ENCODE data around the gene IER5L.
A peak's percentile ranks its signal among the peaks of the same experiment; 100 is the strongest.
"Not testable (repeated sequence)": the region's sequence is repeated elsewhere in the genome, so short reads cannot be mapped to it uniquely, and the experiment has no call there.

Gene IER5L

DNA sequence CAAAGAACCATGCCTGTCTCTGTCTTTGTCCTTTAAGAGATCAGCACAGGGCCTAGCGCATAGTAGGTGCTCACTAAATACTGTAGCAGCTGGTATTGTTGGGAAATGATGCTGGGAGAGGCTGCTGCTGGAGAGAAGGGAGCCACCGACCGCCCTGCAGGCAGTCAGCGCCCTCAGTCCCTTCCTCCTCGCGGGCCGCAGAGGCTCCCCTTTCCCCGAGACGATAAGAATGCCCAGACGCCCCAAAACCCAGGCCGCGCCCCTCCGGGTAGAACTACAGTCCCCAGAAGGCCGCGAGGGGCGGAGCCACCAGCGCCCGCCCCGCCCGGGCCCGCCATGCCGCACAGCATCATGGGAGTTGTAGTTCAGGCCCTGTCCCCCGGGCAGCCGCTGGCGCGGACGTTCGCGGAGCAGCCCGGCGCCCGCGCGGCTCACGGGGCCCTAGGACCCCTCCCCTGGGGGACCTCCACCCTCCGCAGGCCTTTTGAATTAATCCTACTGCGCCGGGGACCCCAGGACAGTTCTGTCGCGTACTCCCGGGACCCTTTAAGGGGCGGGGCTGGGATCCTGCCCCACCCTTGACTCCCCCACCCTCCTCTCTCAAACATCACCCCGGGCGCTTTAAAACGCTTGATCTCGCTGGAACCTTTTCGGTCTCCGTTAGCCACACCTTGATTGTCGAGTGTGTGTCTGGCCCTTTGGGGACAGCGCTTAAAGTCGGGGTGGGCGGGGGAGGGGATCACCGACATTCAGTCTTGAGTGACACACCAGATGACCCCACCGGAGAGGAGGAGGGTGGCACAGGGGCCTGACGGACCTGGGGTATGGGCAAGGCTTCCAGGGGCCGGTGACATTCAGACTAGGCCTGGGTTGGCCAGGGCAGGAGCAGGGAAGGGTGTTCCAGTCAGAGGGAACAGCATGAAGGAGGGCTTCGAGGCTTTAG is 24.8 kb upstream of the IER5L start:
- DNase-seq, result peak; percentile 68

DNA sequence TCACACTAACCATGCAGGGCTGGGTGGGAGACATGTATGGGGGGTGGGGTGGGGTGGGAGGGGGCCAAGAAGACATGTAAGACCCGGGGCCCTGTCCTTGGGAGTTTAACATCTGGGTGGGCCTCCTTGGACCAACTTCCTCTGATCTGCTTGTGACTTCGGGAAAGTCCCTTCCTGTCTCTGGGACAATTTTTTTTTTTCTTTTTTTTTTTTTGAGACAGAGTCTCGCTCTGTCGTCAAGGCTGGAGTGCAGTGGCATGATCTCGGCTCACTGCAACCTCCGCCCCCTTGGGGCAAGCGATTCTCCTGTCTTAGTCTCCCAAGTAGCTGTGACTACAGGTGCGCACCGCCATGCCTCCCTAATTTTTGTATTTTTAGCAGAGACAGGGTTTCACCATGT is 23.8 kb upstream of the IER5L start:
- no peak for DNase-seq

DNA sequence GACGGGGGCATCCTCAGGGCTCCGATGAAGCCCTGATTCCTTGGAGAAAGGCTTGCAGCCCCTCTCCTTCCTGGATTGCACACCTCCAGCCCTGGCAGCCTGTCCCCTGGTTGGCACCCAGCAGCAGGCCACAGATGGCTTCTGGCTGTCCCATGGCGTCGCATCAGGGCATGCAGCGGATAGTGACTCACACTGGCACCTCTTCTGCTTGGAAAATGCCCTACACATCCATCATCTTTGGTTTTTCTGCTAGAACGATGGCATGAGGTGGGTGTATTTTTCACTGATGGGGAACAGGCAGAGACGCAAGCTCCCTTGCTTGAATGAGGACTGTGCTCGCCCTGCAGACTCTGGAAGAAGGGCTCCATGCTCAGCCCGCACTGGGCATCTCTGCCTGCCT is 23.2 kb upstream of the IER5L start:
- DNase-seq, result no peak

DNA sequence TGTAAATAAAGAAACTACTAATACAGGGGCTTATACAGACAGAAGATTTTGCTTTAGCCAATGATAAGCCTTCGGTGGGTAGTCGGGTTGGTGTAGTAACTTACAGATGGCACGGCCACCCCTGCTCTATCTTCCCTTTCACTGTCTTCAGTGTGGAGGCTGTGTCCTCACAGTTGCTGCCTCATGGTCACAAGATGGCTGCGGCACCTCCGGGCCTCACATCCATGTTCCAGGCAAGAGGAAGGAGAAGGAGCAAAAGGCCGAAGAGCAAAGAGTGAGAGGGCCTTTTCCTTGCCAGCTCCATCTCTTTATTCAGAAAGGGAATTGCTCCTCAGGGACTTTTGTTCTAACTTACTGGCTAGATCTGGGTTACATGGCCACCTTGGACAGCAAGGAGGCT is 22.2 kb upstream of the IER5L start:
- no peak for DNase-seq

DNA sequence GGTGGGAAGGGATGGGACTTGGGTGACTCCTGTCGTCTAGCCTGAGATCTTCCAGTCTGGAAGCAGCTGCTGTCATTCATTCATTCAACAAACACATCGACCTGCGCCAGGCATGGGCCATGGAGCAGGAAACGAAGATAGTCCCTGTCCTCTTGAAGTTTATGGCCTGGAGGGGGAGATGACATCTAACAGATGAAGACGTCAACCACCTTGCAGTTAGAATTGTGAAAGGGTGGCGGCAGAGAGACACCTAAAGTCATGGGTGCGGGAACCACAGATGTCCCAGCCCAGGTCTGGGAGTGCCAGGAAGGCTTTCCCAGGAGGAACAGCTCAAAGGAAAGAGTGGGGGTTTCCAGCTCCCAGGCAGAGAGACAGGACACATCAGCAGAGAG is 21.0 kb upstream of the IER5L start:
- no peak for DNase-seq

DNA sequence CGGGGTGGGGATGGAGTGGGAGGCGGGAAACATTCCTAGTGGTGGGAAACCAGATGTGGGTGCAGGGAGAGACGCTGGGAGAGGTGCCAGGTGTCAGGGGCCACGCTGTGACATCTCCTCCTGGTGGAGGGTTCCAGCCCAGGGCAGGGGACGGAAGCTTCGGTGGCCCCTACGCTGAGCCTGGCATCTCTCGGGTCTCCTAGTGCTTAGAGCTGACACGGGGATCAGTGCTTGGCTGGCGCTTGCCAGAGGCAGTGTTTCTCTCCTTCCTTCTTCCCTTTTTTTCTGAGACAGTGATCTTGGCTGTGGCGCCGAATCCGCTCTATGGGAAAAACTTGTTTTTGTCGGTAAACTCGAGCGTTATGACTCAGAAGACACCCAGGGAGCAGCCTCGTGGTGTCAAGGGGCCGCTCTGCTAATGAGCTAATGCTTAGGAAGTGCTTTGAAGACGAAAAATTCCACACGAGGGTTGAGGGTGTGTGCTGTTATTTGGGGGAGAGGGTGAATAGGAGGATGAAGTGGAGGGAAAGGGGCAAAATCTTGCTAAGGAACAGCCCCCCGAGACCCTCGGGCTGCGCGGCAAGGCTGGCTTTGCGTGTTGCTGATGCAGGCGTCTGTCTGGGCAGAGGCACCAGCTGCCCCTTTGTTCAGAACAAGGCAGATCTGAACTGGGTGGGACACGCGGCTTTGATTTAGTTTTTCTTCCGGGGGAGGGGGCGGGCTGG is 20.4 kb upstream of the IER5L start:
- DNase-seq, result no peak

DNA sequence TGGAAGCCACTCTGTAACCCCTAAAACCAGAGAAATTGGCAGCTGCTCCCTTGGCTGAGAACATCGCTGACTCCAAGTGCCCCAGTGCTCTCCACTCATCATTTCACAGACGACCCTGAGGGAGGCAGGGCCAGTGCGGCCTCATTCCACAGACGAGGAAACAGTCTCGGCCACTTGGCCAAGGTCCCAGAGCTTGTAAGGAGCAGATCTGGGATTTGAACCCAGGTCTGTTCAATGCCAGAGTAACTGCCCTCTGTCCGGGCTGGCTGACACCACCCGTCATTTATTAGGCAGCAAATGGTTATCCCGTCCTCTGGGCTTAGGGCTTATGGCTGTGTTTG is 19.9 kb upstream of the IER5L start:
- no peak for DNase-seq

DNA sequence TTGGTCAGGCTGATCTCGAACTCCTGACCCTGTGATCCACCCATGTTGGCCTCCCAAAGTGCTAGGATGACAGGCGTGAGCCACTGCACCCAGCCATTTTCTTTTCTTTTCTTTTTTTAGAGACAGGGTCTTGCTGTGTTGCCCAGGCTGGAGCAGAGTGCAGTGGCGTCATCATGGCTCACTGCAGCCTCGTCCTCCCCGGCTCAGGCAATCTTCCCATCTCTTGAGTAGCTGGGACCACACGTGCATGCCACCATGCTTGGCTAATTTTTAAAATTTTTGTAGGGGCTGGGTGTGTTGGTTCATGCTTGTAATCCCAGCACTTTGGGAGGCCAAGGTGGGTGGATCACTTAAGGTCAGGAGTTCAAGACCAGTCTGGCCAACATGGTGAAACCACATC is 19.0 kb upstream of the IER5L start:
- DNase-seq, result not testable (repeated sequence)

DNA sequence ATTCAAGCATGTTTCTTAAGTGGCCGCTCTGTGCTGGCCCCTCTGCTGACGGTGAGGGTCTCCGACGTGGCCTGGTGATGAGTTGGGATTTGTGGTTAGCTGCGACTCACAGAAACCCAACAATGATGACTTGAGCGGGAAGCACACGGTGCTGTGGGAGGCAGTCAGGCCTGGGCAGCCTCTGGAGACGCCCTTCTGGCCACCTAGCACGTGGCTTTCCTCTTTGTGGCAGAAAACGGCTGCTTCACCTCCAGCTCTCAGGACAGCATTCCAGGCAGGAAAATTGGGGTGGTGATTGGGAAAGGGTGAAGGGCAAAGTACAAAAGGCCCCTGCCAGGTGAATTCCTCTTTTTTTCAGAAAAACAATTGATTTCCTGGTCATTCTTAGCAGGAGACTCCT is 17.5 kb upstream of the IER5L start:
- DNase-seq, result no peak

DNA sequence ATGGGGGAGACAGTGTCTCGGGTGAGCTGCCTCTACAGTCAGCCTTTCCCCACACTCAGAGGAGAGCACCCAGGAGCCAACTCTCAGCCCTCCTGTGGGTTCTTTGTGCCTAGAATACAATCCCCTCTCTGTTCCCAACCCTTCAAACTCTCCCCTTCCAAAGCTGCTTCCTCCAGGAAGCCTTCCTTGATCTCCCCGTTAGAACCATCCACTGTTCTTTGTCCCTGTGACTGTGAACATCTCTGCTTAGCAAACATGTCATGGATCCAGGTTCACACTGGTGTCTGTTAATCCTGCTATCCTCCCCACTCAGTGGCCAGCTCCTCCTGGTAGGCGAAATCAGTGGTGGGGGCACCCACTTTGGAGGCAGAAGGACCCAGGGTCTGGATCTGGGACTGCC is 16.2 kb upstream of the IER5L start:
- no peak for DNase-seq

DNA sequence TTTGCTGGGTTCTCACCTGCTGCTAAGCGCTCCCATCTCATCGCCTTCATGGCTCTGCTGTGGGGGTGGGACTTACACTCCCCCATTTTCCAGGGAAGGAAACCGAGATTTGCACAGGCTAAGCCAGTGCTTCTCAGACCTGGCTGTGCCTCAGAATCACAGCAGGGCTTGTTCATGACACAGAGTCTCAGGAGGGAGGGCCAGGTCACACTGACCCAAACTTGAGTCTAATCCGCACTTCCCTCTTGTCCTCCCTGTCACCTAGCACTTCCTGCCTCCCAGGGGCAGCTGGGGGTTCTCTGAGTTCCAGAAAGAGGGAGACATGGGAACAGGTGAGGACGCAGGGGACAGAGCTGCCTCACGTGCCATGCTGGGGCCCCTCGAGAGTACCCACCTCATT is 15.6 kb upstream of the IER5L start:
- DNase-seq, result no peak

DNA sequence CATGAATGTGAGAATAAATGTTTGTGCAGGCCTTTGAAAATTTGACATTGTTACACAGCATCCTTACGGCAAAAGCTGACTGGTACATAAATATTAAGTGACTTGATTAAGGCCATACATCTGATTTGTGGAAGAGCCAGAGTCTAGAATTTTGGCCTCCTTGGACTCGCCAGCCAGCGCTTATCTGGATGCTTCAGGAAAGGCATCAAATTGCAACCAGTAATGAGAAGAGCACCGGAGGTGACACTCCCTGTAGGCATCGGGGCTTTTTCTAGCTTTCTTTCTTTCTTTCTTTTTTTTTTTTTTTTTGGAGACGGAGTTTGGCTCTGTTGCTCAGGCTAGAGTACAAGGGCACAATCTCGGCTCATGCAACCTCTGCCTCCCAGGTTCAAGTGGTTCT is 13.2 kb upstream of the IER5L start:
- DNase-seq, result no peak

DNA sequence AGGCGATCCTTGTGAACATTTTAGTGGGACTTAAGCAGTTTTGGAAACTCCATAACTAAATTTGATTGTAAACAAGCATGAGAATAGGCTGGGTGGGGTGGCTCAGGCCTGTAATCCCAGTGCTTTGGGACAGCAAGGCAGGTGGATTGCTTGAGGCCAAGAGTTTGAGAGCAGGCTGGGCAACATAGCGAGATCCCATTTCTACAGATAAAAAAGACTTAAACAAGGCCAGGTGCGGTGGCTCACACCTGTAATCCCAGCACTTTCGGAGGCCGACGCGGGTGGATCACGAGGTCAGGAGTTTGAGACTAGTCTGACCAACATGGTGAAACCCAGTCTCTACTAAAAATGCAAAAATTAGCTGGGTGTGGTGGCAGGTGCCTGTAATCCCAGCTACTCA is 11.9 kb upstream of the IER5L start:
- not testable (repeated sequence) for DNase-seq

DNA sequence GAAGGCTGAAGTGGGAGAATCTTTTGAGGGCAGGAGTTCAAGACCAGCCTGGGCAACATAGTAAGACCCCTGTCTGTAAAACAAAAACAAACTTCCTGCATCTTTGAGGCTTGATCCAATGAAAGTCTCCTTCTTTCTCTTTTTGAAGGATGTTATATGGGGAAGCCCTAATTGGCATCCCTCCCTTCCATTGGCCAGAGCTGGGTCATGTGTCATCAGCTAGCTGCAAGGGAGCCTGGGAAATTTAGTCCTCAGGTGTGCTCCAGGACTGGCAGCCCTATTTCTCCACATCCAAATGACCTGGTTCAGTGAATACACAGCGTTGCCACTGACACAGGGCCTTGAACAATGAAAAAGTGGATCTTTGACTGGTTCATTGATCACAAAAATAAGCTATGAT is 9.0 kb upstream of the IER5L start:
- DNase-seq, result no peak

DNA sequence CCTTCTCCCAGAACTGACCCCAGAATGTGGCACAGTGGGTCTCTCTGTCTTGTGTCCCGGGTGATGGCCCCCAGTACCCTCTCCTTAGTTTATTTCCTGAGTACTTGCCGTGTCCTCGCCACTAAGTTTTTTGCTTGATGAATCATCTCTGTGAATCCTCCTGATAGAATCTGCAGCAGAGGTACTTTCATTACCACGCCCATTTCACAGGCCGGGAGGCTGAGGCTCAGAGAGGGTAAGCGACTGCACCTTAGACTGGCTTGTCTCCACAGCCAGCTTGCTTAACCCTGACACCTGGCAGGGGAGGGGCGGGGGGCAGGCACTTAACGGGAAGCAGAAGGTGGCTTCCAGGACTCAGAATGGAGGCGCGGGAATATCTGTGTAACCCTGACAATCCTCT is 7.9 kb upstream of the IER5L start:
- DNase-seq, result no peak

DNA sequence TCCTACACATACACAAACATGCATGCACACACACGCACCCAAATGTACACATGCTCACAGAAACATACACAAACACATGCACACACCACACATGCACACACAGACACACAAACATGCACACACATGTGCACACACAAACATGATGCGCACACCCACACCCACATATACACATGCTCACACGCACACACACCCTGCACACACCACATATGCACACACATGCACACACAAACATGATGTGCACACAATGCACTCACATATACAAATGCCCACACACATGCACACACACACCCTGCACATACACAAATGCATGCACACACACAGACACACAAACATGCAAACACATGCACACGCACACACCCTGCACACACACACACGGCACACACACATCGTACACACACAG is 7.3 kb upstream of the IER5L start:
- DNase-seq, result no peak

DNA sequence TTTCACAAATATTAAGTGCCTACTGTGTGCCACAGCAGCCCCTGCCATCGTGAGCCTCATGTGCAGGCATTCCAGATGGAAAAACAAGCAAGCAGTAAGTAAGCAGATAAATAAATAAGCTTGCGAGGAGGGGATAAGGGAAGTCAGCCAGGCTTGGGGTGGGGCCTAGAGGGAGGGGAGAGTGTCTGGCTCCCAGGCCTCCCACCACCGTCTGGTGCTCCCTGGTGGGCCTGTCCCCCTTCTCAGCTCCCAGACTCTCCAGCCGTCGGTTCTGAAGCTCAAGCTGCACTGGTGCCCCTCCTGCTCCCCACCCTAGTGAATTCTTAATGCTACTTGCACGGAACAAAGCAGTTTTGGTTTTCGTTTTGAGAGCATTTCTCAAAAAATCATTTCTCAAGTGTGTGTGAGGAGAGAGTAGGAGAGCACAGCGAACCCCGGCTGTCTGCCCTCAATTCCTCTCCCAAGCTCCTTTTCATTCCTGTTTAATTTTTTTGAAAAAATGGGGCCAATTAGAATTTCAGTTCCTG is 6.6 kb upstream of the IER5L start:
- DNase-seq, result no peak

DNA sequence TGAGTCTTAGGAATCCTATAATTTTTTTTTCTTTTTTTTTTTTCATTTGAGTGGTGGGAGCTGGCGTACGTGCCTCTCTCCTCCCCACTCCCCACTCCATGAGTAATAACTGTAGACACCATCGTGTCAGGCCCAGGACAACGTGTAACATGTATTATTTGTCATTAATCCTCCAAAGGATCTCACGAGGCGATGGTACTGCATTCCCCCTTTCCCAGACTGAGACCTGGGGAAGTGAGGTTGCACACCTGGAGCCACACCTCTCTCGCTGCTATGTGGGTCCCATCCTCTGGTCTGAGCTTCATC is 6.1 kb upstream of the IER5L start:
- no peak for DNase-seq

DNA sequence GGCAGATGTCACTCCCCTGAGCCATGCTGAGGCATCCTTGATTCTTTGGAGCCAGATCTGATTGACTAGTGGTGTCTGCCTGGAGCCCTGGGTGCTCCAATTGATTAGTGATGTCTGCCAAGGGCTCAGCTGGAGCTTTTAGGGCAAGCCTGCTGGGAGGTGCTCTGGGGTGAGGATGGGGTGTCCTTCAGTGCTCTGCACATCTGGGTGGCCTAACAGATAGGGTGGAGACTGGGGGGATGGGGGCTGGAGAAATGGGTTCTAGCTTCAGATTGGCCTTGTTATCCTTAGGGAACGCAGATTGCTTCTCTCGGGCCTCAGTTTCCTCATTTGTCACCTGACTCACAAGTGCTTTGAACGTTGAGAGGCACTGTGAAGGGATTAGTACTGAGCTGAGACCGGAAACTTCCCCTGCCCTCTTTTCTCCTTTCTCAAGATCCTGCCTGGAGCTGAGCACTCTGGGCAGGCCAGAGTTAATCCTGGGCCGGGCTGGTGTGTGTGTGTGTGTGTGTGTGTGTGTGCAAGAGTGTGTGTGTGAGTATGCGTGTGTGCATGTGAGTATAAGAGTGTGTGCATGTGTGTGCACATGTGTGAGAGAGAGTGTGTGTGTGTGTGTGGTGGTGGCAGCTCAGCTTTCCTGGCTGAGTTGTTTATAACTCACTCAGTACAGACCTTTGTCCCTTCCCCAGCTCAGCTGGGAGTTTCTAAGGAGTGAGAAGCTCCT is 5.6 kb upstream of the IER5L start:
- no peak for DNase-seq

DNA sequence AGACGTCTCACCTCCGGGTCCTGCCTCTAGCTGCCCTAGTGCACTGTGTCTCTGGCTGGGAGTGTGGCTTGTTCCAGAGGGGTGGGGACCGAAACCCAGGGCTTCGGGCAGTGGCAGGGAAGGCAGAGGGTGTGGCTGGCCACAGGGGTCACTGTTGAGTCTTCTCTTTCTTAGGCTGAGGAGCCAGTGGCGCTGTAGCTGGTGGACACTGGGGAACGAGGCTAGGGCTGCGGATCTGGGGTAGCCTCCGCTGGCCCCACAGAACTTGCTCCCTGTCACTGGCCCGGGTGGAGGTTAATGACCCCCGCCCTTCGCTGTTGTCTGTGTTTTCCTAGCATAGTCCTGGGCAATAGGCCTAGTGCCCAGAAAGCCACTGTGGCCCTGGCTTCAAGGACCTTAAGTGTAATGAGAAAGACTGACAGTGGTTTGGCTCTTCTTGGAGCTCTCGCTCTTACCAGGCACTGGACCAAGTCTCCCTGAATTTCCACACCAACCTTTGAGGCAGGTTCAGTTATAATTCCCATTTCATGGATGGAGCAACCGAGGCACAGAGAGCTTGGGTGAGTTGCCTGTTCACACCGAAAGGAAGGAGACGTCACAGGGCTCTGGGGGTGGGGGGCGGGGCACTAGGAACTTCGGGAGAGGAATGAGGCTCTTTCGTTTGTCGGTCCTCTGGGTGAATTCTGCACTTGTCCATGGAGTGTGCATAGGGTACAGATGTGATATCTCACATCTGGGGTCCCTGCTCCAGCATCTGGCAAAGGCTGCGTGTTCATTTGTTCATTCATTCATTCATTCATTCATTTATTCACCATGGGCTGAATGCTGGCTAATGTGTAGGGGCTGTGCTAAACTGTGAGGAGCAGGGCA is 4.8 kb upstream of the IER5L start:
- no peak for DNase-seq

DNA sequence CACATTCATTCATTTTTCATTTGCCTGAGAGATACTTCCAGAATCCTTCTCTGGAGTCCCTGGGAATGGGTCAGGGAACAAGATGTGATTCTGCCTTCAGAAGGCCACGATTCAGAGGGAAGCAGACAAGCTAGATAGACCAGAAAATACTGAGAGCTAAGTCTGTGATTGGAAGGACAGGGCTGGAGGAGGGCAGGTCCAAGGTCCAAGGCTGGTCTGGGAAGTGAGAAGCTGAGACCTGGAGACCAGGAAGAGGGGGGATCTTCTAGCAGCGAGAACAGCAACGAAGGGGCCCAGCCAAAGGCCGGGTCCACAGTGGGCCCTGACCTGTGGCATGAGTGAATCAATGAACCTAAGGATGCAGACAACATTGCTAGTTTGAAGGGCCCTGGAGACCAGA is 4.1 kb upstream of the IER5L start:
- DNase-seq, result no peak

DNA sequence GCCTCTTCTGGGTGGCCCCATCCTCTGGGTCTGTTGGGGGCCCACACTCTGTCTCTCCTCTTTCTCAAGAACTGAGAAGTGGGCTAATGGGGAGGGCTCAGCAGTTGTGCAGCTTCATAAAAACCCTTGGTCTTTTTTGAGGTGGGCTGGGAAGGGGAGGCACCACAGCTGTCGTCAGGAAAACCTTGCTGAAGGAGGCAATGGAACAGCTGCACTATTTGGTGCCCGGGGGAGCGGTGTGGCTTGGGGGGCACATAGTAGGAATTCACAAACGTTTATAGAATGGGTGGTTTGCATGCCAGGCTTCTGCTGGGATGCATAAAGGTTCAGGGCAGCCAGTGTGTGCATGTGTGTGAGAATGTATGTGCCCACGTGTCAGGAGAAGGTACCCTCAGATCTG is 3.2 kb upstream of the IER5L start:
- no peak for DNase-seq
